ENCODE measurements around the gene TCF7L2.

TCF7L2 gene

DNA sequence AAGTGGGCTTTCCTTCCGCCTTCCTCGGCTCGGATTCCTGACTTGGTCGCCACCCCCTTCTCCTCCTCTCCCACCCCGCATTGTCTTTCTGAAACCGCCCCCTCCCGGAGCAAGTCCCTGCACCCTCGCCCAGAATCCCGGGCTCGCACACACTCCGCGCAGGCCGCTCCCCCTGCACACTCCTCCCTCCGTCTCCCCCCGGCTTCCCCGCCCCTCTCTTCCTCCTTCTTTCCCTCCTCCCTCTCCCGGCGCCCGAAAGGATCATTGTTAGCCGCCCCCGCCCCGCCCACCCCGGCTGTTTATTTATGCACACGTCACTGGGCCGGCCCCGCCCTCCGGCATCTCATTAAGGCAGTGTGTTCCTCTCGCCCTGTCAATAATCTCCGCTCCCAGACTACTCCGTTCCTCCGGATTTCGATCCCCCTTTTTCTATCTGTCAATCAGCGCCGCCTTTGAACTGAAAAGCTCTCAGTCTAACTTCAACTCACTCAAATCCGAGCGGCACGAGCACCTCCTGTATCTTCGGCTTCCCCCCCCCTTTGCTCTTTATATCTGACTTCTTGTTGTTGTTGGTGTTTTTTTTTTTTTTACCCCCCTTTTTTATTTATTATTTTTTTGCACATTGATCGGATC is at the start of gene TCF7L2:
TSS of gene TCF7L2 (plus strand) at position 373 of the 633 bp plus-strand sequence. CDS start 510 bp downstream, outside the sequence.
- peak; percentile 73 for DNase-seq

DNA sequence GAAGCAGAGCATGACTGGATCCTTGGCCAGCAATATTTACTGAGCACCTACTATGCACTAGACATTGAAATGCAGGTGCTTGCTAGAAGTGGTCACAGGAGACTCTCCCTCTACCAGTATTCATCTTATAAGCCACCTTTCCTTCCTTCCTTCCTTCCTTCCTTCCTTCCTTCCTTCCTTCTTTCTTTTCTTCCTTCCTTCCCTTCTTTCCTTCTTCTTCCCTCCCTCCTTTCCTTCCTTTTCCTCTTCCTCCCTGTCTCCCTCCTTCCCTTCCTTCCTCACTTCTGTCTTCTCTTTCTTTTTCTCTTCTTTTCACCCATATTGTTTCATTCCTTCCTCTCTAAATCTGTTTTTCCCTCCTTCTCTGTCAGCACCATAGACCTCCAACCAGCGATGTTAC is 47.3 kb upstream of the TCF7L2 start:
- DNase-seq = no peak

DNA sequence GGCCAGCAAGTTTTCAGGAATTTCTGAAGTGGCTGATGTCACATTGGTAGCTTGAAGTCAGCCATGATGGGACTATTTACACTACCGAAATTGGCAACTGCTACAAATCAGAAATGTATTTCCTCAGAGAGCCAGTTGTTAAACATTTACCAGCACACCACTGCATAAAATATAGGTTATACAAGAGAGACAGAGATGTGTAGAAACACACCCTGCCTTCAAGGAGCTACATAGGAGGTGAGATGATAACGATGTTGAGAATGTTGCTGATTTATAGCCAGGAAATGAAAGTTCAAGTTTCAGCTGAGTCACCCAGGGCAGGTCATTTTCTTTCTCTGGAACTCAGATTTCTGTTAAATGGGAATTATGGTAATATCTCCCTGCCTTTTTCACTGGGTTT is 46.0 kb upstream of the TCF7L2 start:
- DNase-seq = no peak

DNA sequence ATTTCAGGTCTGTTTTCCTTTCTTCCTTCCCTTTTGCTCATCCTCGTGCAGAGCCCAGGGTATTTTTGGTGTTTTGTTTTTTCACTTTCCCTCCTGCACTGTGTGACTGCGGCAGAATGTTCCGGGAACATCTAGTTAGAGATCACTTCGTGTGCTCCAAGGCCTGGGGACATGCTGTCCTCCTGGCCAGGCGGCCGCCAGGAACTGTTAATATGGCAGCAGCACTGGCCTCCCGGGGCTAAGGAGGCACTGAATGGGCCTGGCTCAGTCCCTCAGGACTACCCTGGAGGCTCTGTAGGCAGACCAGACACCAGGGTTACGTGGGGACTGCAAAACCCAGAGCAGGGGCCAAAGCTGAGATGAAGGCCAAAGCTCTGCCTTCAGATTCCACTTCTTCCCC is 43.1 kb upstream of the TCF7L2 start:
- no peak for DNase-seq

DNA sequence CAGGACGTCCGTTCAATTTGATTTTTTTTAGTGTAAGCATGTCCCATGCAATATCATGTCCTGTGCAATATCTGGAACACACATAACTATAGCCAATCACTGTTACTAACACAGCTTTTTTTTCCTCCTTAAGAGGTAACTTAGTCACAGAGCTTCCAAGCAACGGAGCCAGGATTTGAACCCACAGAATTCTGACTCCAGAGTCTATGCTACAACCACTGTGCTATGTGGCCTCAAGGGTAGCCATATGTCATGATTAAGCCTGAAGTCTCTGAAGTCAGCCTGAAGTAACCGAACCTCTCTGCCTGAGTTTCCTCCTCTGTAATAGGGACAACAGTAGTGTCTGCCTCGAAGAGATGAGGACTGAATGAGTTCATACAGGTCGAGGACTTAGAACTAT is 42.2 kb upstream of the TCF7L2 start:
- DNase-seq = no peak

DNA sequence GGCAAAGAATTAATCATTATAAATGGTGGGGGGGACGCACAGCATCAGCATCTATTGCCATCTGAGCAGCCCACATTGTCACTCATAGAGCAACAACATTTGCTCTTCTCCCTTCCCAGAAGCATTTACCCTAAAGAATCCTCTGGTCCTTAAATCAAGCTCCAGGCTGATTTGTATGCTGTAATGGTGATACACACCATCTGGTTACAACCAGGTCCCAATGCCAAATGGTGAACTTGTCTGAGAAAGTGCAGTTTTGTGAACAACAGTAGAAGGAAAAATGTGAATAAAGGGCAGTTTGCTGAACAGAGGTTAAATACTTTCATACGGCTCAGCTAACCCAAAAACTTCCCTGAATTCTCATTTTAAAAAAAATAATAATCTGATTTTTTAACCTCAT is 38.8 kb upstream of the TCF7L2 start:
- DNase-seq = no peak

DNA sequence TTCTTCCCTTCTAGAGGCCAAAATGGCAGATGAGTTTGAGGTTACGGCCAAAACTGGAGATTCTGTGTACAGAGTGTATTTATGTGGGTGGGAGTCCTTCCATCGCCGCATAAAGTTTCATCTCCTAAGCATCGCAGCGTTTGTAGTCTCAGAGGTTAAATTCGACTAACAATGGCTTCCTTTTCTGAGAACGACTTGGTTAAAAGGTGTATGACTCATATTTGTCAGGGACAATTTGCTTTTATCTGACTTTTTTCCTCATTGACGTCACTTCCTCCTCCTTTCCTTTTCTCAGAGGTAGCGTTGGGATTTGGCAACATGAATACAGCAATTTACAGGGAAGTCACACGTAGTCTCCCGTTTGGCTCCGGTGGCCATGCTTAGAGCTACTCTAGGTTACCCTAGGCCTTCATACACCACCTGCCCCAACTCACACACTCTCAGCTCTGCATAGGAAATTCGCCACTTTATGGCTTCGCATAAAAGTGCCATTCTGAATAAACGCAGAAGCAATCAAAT is 37.6 kb upstream of the TCF7L2 start:
- no peak for DNase-seq

DNA sequence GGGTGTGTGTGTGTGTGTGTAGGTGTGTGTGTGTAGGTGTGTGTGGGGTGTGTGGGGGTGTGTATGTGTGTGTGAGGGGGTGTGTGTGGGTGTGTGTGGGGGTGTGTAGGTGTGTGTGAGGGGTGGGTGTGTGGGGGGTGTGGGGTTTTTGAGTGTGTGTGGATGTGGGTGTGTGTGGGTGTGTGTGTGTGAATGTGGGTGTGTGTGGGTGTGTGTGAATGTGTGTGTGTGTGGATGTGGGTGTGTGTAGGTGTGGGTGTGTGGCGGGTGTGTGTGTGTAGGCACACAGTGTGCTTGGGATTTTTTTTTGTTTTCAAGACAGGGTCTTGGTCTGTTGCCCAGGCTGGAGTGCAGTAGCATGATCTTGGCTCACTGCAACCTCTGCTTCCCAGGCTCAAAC is 36.8 kb upstream of the TCF7L2 start:
- no peak for DNase-seq

DNA sequence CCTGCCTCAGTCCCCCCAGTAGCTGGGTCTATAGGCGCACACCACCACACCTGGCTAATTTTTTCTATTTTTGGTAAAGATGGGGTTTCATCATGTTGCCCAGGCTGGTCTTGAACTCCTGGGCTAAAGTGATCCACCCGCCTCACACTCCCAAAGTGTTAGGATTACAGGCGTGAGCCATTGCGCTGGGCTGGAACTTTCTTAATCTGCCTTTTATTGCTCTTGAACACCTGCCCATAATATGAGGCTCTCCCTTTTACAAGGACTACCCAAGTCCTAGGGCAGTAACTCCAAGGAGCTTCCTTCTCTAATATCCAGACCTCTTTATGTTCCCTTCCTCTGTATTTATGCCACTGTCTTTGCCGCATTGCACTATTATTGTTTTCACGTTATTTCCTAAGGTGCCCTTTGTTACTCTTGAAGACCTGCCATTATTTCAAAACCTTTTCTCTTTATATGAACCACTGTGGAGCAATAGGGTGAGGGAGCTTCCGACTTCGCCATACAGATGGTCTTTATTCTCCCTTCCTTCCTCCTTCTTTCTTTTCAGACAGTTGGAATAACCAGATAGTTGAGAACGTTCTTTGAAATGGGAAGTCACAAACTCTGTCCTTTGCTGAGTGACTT is 36.3 kb upstream of the TCF7L2 start:
- DNase-seq = no peak

DNA sequence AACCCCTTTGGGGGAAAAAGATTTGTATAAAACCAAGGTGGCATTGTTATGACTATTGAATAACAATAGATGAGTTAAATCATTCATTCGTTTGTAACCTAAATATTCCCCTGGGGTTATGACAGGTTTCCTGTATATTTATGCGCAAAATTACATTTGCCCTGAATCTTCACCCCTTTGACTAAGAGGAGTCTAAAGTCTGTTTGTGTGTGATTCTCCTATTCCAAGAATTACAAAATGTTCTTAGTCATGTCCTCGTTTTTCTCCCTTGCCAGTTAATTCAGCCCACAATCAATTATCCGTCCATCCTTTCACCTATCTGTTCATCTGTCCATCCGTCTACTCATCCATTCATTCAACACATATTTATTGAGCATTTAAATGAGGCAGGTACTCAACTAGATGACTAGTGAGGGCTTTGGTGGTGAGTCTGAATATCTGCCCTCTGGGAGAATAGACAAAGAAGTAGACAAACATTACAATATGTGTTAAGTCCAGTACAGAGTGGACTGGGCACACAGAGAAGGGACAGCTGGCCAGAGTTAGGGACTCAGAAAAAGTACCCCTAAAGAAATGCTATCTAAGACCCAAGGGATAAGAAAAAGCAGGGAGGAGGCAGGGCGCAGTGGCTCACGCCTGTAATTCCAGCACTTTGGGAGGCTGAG is 35.6 kb upstream of the TCF7L2 start:
- DNase-seq = no peak

DNA sequence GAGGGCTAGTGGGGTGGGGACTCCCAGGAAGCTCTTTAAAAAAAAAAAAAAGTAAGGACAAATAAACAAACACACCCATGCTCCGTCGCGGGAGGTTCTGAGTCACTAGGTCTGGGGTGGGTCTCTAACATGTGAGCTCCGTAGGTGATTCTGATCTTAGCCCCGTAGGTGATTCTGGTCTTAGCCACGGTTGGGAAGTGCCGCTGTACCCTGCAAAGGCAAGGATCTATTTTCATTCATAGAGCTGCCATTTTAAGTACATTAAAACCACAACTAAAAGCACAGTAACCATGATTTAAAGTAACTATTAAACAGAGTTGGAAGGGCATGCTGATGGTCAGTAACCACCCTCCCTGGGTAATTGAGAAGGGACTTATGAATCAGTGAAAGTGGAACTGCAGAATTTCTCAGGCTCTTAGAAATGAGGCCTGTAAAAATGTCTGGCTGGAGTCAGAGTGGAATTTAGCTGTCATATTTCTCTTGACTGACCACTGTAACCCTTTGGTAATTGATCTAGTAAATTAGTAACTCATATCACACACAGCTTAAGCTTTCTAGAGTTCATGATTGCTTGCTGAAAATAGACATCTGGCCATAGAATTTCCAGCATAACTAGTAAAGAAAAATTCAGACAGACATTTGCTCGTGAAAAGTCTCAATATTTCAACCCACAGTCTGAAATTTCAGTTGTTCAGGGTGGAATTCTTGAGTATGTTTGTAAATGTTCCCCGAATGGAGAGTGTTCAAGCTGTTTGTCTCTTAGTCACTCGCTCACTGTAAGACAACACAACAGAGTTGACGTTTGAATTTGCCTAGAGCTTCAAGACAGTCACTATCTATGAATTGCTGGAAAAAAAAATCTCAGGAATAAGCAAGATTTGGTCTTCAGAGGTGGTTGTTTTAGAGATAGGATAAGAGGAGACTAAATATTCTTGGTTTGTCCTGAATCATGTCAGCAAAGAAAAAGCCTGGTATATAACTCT is 34.2 kb upstream of the TCF7L2 start:
- no peak for DNase-seq

DNA sequence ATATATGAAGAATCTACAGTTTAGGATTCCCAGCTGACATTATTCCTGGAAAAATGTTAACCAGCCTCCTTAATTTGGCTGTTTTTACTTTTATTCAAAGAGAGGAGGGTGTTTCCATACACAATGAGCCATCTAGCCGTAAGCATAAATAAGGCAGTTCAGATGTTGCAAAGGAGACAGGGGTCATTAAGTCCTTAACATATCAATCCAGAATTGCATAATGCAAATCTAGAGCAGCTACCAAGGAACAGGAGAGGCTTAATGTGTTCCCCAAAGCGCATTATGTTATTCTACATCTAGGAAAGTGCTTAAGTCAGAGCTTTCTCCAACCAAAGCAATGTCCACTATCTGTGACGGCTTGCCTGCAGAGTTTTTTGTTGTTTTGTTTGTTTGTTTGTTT is 32.4 kb upstream of the TCF7L2 start:
- no peak for DNase-seq

DNA sequence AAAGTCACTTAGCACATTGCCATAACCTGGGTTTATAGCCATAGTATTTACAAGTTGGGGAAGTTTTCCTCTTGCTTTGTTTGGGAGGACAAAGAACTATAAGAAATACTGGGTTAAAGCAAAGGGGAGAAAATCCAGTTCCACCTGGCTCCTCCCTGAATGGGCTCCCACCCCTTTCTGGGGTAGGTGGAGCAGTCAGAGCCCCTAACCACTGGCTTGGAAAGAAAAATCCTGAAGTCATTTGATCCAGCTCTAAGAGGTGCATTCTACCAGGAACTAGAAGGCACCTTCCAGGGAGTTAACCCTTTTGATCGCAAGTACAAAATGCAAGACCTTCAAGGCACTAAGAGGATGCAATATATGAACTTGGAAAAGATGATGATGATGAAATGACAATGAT is 31.3 kb upstream of the TCF7L2 start:
- DNase-seq = no peak

DNA sequence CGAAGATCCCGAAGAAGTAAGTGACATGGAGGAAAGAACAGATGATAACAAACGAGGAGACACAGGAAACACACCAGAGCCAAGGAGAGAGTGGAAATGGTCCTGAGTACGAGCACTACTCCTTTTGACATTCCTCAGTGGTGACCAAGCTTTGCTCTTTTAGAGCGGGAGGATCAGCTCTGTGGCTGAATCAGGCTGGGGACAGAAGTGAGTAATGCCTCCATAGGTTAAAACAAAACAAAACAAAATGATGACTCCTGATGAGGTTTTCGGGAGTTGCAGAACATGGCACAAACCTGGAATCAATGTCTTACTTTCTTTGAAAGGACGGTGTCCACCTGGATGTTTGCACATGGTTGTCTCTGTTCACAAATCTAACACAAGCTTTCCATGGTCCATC is 30.3 kb upstream of the TCF7L2 start:
- no peak for DNase-seq

DNA sequence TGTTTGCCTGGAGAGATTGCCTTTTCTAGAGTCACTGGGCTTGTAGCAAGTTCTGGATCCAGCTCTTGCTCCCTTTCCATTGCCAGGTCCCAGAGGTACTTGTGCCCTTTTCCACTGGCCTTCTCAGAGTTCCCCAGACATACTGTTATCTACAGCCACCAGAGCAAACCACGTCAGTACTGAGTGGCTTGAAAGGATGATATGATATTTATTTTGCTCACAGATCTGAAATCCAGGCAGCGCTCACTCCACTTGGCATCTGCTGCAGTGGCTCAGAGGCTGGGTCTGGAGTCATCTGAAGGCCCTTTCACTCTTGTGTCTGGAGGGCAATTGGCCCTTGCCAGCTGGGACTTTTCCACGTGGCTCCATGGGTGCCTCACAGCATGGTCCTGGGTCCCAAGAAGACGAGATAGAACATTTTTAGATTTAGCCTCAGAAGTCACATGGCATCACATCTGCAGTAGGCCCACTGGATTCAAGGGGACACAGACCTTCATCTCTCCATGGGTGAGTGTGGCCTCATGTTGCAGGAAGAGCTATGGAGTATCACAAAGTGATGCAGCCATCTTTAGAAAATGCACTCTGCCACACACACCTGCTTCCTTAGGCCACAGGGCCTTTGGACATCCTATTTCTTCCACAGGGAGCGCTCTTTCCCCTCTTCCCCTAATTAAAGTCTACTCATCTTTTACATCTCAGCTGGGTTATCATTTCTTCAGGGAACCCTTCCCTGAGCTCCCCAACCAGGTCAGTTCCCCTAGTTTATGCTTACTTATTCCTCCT is 22.9 kb upstream of the TCF7L2 start:
- no peak for DNase-seq

DNA sequence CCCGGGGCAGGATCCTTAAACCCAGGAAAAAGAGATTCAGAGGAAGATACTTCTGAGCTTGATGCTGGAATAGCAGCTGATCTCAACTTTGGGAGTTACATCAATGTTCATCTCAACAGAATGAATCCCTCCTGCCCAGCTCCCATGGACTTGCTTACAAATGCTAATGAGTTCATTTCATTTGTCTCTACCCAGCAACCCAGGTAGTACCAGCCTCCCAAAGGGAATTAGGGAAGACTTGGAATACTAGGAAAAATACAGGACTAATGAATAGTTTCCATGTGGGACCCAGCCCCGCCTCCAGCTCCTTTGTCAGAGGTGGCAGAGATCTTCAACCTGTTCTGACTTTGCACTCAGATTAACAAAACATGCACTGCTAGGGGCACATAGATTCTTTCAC is 22.1 kb upstream of the TCF7L2 start:
- no peak for DNase-seq

DNA sequence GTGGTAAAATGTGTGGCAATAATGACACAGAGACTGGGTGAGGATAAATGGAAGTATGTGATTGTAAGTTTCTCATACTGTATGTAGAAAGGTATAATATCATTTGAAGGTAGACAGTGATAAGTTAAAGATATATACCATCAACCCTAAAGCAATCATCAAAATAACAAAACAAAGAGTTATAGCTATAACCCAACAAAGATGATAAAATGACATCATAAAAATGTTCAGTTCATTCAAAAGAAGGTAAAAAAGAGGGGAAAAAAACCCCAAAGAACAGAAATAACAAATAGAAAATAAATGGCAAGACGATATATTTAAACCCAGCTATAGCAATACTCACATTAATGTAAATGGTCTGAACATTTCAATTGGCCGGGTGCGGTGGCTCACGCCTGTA is 17.4 kb upstream of the TCF7L2 start:
- DNase-seq = no peak

DNA sequence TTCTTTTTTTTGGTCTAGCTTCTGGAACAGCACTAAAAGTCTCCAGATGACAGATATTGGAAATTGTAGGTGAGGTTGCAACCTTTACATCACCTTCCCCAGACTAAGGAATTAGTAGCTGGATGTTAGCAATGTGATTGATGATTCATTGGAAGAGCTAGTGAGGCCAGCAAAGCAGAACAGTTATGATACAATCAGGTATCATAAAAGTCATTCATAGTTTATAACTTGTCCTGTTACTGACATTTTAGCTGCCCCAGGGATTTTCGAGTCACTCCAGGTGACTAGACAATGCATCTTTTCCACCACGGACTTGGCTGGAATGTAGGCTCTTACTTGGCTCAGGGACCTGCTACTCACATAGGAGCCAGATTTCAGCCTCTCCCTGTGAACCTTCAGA is 15.9 kb upstream of the TCF7L2 start:
- no peak for DNase-seq

DNA sequence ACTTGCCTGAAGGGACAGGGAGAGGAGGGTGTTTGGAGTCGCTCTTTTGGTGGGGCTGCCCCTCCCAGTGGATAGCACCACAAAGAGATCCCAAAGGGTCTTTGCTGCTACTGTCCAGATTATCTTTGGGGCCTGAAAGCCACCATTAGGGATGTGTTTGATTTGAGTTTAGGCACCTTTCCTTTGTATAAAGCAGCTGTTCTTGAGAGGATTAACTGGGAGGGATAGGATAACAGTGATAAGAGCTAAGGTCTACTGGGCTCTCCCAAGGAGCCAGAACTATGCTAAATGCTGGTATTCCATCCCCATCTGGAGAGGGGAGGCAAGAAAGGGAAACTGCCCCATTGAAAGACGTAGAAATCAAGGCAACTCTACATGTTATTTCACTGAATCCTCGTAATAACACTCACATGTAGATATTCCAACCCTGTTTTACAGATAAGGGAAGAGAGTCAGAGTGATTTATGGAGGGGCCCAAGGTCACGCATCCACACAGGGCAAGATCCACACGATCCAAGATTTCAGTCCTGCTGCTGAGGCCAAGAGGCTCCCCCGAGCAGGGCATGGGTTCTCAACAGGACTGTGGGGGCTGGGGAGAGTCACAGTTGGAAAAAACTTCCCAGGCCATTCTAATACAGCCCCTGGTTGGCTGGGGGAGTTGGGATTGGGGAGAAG is 11.1 kb upstream of the TCF7L2 start:
- no peak for DNase-seq

DNA sequence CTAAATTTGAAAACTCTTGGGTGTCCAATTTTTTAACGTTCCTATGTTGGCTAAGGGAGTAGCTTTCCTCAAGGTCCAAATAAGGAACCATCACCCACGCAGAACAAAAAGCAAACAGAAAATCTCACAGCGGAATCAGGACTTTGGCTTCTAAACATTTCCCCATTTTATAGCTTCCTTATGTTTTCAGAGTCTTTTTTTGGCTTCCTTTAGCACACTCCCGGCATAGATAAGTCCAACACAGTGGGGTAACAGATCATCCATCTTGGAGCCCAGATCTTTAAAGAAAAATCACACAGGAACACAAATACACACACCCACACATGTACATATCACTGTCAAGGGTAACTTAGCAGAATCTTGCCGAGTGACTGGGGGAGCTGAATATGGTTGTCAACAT is 4.2 kb upstream of the TCF7L2 start:
- DNase-seq = no peak

DNA sequence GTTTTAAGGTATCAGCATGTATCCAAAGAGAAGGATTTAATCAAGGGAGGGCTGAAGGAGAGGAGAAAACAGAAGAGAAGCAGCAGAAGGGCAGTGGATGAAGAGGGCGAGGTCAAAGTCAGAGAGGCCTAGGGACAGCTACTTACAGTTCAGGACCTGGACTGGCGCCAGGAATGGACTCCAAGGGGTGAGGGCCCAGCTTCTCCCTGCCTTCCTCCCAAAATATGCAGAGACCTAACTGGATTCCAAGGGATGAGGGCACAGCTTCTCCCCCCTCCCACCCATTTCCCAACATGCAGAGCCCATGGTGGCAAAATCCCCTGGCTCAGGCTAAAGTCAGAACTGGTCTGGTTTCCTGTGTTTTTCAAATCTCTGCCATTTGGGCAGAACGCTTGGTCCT is 3.4 kb upstream of the TCF7L2 start:
- DNase-seq = no peak

DNA sequence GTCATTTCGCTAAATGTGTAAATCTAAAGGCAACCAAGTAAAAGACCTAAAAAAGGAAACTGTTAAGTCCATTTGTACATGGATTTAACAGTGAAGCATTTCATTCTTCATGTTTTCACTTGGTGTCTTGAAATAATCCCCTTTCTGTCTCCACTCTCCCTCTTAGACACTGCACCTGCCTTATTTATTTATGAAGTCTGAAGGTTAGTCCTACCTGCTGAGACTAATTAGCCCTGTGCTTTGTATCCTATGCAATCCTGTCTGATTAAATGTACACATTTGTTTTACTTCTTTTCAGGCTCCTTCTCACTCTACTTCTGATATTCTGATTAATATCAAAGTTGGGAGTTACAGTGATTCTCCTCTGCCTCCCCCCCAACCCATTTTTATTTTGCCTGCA is 1.9 kb upstream of the TCF7L2 start:
- DNase-seq = no peak
